Fibroblast of mammary gland (primary cell): ENCODE measurements around the gene GABBR1.

Experiments
- DNase-seq: peaks from one replicate; pipeline ENCODE4 v3.0.0-alpha.2; 2010; ENCODE audit warnings: low read depth
- H3K4me3 ChIP-seq: 2 replicates; pipeline ENCODE4 v1.5.1; 2011; ENCODE audit warnings: low read depth, mild to moderate bottlenecking, low read length, moderate library complexity; ENCODE audit not compliant: control insufficient read depth
- CTCF ChIP-seq: conservative IDR thresholded peaks from 2 replicates; pipeline ENCODE4 v1.5.1; 2011; ENCODE audit warnings: low read depth, low read length, inconsistent platforms; ENCODE audit not compliant: control insufficient read depth, insufficient read depth

GABBR1 gene

DNA sequence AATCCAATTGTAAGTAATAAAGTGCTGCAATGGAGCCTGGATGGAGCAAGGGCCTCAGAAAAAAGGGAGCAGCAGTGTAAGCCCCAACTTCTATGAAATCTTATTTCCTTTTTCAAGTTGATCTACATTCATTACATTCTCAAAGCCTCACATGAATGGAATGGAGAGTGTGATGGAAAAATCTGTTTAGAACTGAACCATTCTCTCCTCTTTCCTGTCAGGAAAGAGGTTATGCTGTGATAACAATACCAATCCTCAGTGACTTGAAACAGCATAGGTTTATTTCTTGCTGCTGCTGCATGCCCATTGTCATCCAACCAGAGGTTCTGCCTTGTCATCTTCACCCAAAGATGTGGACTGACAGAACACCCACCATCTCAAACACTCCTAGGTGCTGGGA lies 56.9 kb downstream of the GABBR1 start:
- H3K4me3 ChIP-seq, result no peak overlapping the region
- DNase-seq, result no peak
- TF ChIP-seq CTCF, result no peak

DNA sequence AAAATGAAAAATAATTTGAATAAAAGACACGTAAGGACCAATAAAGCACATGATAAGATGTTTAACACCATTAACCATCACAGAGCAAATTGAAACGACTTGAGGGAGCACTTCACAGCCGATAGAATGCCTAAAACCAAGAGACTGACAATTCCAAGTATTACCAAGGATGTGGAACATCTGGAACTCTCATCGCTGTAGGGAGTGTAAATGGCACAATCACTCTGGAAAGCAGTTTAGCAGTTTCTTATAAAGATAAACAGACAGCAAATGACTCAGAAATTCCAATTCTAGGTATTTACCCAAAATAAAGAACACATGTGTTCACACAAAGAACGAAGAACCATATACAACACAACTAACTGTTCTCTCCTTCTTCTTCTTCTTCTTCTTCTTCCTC lies 65.0 kb downstream of the GABBR1 start:
- no peak overlapping the region for H3K4me3 ChIP-seq
- DNase-seq, result peak; percentile 15
- TF ChIP-seq CTCF, result no peak

- DNase-seq, result no peak
- TF ChIP-seq CTCF, result no peak
- H3K4me3 ChIP-seq, result no peak overlapping the region
These were observed 65.4 kb downstream of the GABBR1 start for GRCh38 chr6:29567541-29567940.

GRCh38 chr6:29566856-29567255 lies 66.1 kb downstream of the GABBR1 start:
- no peak for TF ChIP-seq CTCF
- H3K4me3 ChIP-seq, result no peak overlapping the region
- DNase-seq, result no peak

DNA sequence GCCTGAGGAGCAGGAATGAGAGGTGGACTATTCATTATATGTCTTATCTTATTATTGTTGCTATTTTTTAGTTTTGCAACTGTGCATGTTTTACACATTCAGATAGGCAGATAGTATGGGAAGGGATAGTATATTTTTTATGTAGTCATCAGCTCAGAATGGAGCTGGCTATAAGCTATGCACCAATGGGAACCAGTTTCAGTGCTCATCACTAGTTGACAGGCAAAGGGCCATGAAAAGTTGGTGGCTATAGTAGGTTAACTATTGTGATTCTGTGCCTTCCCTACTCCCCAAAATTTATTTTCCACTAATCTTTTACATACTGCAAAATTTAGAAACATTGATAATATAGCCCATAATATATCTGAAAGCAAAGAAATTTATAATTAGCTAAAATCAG lies 68.1 kb downstream of the GABBR1 start:
- no peak overlapping the region for H3K4me3 ChIP-seq
- DNase-seq, result no peak
- TF ChIP-seq CTCF, result no peak

GRCh38 chr6:29563435-29563965 lies 69.5 kb downstream of the GABBR1 start:
- H3K4me3 ChIP-seq, result no peak overlapping the region
- DNase-seq, result no peak
- no peak for TF ChIP-seq CTCF

GRCh38 chr6:29561606-29562181 lies 71.3 kb downstream of the GABBR1 start:
- DNase-seq, result no peak
- TF ChIP-seq CTCF, result no peak
- H3K4me3 ChIP-seq, result no peak overlapping the region
